Gastrocnemius medialis (tissue), 4 donors: ENCODE measurements around the gene CLEC11A. TPM values are rescaled to one million over a fixed set of nuclear protein-coding genes. Genes with fewer than 3 reads are reported as not detected.

Experiments
- ATAC-seq, 2 donors: fragments of 150-250 bp; one replicate each; pipeline ENCODE4 v1.9.1; 2016
- DNase-seq, 2 donors: peaks; one replicate each; pipeline ENCODE4 v3.0.0-alpha.2; 2019
- H3K27ac ChIP-seq, 4 donors: fragments of 200-600 bp; sonication (generic); 1 replicate in 1 of 4; 2 replicates in 3 of 4; pipeline ENCODE4 v1.5.1; 2016 to 2018; ENCODE audit warnings: mild to moderate bottlenecking in 2 of 4, moderate library complexity in 1 of 4
- H3K27me3 ChIP-seq, 3 donors: fragments of 200-600 bp; sonication (generic) in 2 of 3; 1 replicate in 1 of 3; 2 replicates in 2 of 3; pipeline versions ENCODE4 v1.5.1 to v1.6.0; 2016 to 2019; ENCODE audit warnings: mild to moderate bottlenecking in 1 of 3, moderate library complexity in 1 of 3
- H3K36me3 ChIP-seq, 2 donors: fragments of 200-600 bp; sonication (generic) in 1 of 2; one replicate each; pipeline ENCODE4 v1.5.1; 2017 to 2018
- H3K4me1 ChIP-seq, 2 donors: fragments of 200-600 bp; sonication (generic) in 1 of 2; one replicate each; pipeline ENCODE4 v1.5.1; 2016 to 2017; ENCODE audit warnings: mild to moderate bottlenecking in 2 of 2
- H3K4me3 ChIP-seq, 4 donors: fragments of 200-600 bp; sonication (generic) in 3 of 4; 1 replicate in 1 of 4; 2 replicates in 3 of 4; pipeline ENCODE4 v1.5.1; 2016 to 2019; ENCODE audit warnings: mild to moderate bottlenecking in 2 of 4
- H3K9me3 ChIP-seq, 3 donors: fragments of 200-600 bp; sonication (generic) in 2 of 3; 1 replicate in 1 of 3; 2 replicates in 2 of 3; pipeline ENCODE4 v1.5.1; 2016 to 2019
- POLR2A ChIP-seq, 2 donors: fragments of 450-650 bp; IDR thresholded peaks; one replicate each; pipeline ENCODE4 v1.6.1; 2017; ENCODE audit warnings: antibody characterized with exemption in 2 of 2, mild to moderate bottlenecking in 2 of 2, moderate library complexity in 2 of 2
- in situ Hi-C, 4 donors: fragments of 200-750 bp; cut with MboI; loops; one replicate each; pipeline versions ENCODE4 v1.15.0 to v1.8.0; 2017; ENCODE audit warnings: low sequenced_read_pairs in 4 of 4
- intact Hi-C: fragments of 100-400 bp; cut with DNase I; formaldehyde crosslinking; loops from one replicate; pipeline ENCODE4 v1.15.1; 2023; ENCODE audit warnings: low total_unique reads
- total RNA-seq, 4 donors: library from RNA; depleted of rRNA; stranded (reverse); fragments of >200 nt; gene quantifications; one replicate each; pipeline versions ENCODE4 v1.1.0 to v1.2.3, GENCODE V29; 2016
- TF ChIP-seq, protein P1 (sequence below), 5 experiments: fragments of 450-650 bp in 3 of 5; fragments of 200-600 bp in 2 of 5; sonication (generic) in 2 of 5; IDR thresholded peaks in 4 of 5; conservative IDR thresholded peaks in 1 of 5; 1 replicate in 4 of 5; 2 replicates in 1 of 5; pipeline ENCODE4 v1.5.1; 2016 to 2019; ENCODE audit warnings: antibody characterized with exemption in 5 of 5, mild to moderate bottlenecking in 3 of 5, moderate library complexity in 3 of 5

CLEC11A gene
- total RNA-seq, 4 donors from 2014 or later, result 2.1 to 5.0 (median 2.7) TPM

DNA sequence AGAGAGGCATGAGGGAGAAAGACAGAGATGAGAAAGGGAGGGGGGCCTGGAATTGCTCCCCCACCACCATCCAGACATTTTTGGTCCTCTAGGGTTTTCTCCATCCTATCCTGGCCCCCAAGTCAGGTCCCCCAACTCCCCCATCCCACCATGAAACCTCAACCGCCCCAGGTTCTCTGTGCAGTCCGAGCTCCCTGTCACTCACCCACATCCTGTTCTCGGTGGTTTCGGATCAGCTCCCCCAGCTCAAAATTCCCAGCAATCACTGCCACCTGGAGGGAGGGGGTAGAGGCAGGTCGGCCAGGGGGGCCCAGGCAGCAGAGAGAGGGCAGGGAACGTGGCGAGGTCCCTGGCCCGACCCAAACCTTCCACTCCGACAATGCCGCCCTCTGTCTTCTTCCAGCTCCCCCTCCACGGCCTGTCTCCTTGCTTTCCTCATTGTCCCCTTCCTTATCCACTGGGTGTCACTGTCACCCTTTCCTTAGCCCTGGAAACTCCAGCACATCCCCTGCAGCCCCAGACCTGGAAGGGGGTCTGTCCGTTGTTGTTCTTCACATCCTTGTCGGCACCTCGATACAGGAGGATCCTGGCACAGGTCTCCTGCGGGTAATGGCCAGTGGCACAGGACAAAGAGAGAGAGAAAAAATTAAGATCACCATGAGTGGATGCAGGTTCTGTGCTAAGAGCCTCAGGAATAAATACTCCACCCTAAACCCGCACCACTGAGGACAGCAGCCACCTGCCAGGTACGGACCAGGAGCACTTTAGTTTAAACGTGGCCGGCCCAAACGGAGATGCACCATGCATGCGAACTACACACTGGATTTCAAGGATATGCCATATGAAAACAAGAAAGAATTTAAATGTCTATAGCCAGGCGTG lies 19.0 kb upstream of the CLEC11A start:
- H3K9me3 ChIP-seq, result no peaks in the 10 kb centered on the region
- intact Hi-C loops (no loop called here), in situ Hi-C loops (no loop called here)
- no peak overlapping the region for H3K27ac ChIP-seq
- TF ChIP-seq, protein P1, sequence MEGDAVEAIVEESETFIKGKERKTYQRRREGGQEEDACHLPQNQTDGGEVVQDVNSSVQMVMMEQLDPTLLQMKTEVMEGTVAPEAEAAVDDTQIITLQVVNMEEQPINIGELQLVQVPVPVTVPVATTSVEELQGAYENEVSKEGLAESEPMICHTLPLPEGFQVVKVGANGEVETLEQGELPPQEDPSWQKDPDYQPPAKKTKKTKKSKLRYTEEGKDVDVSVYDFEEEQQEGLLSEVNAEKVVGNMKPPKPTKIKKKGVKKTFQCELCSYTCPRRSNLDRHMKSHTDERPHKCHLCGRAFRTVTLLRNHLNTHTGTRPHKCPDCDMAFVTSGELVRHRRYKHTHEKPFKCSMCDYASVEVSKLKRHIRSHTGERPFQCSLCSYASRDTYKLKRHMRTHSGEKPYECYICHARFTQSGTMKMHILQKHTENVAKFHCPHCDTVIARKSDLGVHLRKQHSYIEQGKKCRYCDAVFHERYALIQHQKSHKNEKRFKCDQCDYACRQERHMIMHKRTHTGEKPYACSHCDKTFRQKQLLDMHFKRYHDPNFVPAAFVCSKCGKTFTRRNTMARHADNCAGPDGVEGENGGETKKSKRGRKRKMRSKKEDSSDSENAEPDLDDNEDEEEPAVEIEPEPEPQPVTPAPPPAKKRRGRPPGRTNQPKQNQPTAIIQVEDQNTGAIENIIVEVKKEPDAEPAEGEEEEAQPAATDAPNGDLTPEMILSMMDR (IDR thresholded peaks at IDR 0.05 in 4 of 5, conservative IDR thresholded peaks at IDR 0.05 in 1 of 5), result no peak
- no peak for TF ChIP-seq POLR2A (IDR thresholded peaks at IDR 0.05)
- DNase-seq (no peak), ATAC-seq (no peak)
- H3K36me3 ChIP-seq, result no peaks in the 10 kb centered on the region
- H3K4me1 ChIP-seq, result no peaks in the 10 kb centered on the region
- H3K27me3 ChIP-seq, result peaks cover 5 to 15% (median 14%) of the 10 kb centered on the region in 3 donors
- no peak overlapping the region for H3K4me3 ChIP-seq

DNA sequence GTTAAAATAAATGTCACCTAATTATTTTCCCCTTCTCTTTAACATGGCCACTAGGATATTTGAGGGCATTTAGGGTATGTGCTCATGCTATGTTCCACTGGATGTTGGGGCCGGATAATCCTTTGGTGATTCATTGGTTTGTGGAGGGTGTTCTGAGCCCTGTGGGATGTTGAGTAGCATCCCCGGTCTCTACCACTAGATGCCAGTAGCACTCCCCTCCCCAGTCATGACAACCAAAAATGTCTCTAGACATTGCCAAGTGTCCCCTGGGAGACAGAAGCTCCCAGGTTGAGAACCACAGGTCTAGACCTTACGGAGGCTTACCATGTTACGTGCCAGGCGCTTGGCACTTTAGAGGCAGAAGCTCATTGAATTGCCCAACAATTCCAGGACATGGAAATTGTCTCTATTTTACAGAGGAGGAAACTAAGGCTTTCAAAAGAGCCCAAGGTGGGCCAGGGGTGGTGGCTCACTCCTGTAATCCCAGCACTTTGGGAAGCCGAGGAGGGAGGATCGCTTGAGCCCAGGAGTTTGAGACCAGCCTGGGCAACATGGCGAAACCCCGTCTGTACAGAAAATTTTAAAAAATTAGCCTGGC lies 17.6 kb upstream of the CLEC11A start:
- Histone ChIP-seq H3K27me3 (peaks cover 5 to 15% (median 9%) of the 10 kb centered on the region in 3 donors), H3K4me1 (no peaks in the 10 kb centered on the region), H3K9me3 (no peaks in the 10 kb centered on the region), H3K27ac (no peak overlapping the region), H3K36me3 (no peaks in the 10 kb centered on the region), H3K4me3 (no peak overlapping the region)
- in situ Hi-C loops, result no loop called here
- no peak for DNase-seq
- no peak for ATAC-seq
- intact Hi-C loops, result no loop called here
- TF ChIP-seq, protein P1 (IDR thresholded peaks at IDR 0.05 in 4 of 5, conservative IDR thresholded peaks at IDR 0.05 in 1 of 5), result peak in 2 of 5 experiments; percentile 16 to 36
- no peak for TF ChIP-seq POLR2A (IDR thresholded peaks at IDR 0.05)

DNA sequence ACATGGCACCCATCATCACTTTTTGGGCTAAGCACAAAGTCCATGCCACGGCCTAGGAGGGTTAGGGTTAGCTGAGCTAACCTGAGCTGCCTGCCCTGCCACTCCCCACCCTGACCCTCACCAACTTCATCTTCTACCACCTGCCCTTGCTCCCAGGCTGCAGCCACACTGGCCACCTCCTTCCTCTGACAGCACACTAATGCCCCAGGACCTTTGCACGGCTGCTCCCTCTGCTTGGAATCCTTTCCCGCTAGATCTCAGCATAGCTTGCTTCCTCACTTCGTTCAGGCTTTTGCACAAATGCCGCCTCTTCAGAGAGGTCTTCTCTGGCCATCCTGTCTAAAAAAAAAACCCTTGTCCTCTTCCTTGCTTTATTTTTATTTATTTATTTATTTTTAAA lies 16.8 kb upstream of the CLEC11A start:
- H3K27ac ChIP-seq, result no peak overlapping the region
- H3K4me3 ChIP-seq, result no peak overlapping the region
- no peaks in the 10 kb centered on the region for H3K36me3 ChIP-seq
- ATAC-seq, result no peak
- no peaks in the 10 kb centered on the region for H3K9me3 ChIP-seq
- intact Hi-C loops (no loop called here), in situ Hi-C loops (no loop called here)
- H3K4me1 ChIP-seq, result no peaks in the 10 kb centered on the region
- DNase-seq, result no peak
- TF ChIP-seq, protein P1 (IDR thresholded peaks at IDR 0.05 in 4 of 5, conservative IDR thresholded peaks at IDR 0.05 in 1 of 5), result no peak
- TF ChIP-seq POLR2A (IDR thresholded peaks at IDR 0.05), result no peak
- H3K27me3 ChIP-seq, result peaks cover 5 to 15% (median 9%) of the 10 kb centered on the region in 3 donors

DNA sequence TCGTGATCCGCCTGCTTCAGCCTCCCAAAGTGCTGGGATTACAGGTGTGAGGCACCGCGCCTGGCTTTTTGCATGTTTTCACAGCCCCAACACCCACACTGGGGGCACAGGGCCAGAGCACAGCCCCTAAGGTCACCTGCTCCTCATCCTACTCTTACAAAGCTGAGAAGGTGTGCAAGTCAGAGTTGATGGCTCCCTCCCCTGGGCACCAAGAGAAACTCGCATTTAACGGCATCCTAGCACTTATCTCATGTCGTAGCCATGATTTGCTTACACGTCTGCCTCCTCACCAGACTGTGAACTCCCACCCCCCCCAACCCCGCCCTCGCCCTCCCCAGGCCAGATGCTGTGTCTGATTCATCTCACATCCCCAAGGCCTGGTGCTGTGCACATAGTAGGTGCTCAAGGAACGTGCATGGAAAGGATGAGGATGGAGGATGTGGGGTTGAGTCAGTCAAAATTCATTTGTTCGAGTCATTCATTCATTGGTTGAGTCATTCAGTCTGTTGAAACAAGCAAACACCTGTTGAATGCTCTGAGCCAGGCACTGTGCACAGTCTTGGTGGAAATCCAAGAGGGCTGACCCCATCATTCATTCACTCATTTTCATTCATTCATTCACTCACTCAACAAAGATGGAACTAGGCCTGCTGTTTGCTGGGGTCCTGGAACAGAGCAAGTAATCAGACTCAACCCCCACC lies 14.8 kb upstream of the CLEC11A start:
- TF ChIP-seq POLR2A (IDR thresholded peaks at IDR 0.05), result no peak
- TF ChIP-seq, protein P1 (IDR thresholded peaks at IDR 0.05 in 4 of 5, conservative IDR thresholded peaks at IDR 0.05 in 1 of 5), result no peak
- no peak overlapping the region for H3K4me3 ChIP-seq
- intact Hi-C loops, result no loop called here
- in situ Hi-C loops, result no loop called here
- no peaks in the 10 kb centered on the region for H3K36me3 ChIP-seq
- H3K4me1 ChIP-seq, result no peaks in the 10 kb centered on the region
- no peaks in the 10 kb centered on the region for H3K9me3 ChIP-seq
- H3K27me3 ChIP-seq, result peaks cover 5 to 8% (median 6%) of the 10 kb centered on the region in 3 donors
- ATAC-seq, result no peak
- H3K27ac ChIP-seq, result no peak overlapping the region
- DNase-seq, result no peak
